NCI-H1105 treated with DMSO at 0.1 percent for 48 hours (cell line): Measurements from ENCODE around the gene ASH1L.

Experiments
- DNase-seq: peaks from one replicate; lab custom pipeline; 2025; lab: John Stamatoyannopoulos, UW

The ASH1L gene

DNA sequence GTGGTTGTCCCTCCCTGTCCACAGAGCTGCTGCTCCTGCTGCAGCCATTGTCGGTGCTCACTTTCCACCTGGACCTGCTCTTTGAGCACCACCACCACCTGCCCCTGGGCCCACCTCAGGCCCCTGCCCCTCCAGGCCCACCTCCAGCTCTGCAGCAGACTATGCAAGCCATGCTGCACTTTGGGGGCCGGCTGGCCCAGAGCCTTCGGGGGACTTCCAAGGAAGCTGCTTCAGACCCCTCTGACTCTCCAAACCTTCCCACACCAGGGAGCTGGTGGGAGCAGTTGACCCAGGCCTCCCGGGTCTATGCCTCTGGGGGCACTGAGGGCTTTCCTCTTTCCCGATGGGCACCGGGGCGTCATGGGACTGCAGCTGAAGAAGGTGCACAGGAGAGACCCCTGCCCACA is 236.0 kb downstream of the ASH1L start:
- DNase-seq: no peak

GRCh38 chr1:155326020-155326526 is 236.5 kb downstream of the ASH1L start:
- DNase-seq: no peak

- DNase-seq: no peak
These were observed 237.1 kb downstream of the ASH1L start for GRCh38 chr1:155325603-155325893.

- DNase-seq: peak; percentile 41
These were observed 237.6 kb downstream of the ASH1L start for GRCh38 chr1:155324717-155325602.

- DNase-seq: peak; percentile 92
These were observed 238.4 kb downstream of the ASH1L start for GRCh38 chr1:155324037-155324716.

DNA sequence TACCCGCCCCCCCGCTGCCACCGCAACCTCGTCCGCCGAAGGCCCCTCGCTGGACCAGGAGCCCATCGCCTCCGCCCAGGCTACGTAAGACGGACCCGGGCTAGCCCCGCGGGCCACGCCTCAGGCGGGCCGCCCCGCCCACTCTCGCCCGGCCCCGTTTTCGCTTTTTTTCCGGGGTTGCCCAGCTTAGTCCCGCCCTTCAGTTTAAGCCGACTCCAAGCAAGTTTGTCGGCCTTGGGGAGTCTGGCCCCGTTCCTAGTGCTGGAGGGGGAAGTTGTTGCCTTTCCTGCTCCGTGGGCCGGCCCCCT is 238.9 kb downstream of the ASH1L start:
- peak; percentile 72 for DNase-seq

DNA sequence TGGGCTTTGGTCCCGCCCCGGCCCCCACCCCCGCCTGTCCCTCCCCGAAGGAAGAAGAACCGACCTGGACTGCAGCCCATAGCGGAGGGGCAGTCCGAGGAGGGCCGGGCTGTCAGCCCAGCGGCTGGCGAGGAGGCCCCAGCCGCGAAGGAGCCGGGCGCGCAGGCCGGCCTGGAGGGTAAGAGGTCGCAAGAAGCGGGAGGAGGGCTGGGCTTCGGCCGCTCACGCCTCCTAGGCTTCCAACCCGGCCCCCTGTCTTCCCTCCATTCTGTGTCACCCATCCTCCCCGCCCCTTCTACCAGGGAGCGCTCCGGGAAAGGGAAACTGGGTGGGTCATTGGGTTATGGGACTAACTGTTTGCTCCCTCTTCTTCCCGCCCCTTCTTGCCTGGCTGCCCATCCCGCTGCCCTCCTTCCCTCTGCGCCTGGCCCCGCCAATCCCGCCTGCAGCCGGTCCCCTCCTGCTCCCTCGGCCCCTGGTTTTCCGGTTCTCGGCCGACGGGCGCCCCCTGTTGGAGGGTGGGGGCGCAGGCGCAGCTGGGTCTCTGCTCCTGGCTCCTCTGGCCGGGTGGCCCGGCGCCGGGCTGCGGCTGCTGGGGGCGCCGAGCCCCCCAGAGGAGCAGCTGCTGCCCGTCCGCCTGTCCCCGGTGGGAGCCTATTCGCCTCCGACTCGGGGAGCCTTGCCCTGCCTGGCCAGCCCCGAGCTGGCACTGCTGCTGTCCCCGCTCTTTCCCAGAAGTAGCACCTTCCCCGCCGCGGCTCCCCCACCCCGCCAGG is 239.5 kb downstream of the ASH1L start:
- peak; percentile 85 for DNase-seq

- DNase-seq: peak; percentile 13
These were observed 240.0 kb downstream of the ASH1L start for GRCh38 chr1:155322571-155322952.

DNA sequence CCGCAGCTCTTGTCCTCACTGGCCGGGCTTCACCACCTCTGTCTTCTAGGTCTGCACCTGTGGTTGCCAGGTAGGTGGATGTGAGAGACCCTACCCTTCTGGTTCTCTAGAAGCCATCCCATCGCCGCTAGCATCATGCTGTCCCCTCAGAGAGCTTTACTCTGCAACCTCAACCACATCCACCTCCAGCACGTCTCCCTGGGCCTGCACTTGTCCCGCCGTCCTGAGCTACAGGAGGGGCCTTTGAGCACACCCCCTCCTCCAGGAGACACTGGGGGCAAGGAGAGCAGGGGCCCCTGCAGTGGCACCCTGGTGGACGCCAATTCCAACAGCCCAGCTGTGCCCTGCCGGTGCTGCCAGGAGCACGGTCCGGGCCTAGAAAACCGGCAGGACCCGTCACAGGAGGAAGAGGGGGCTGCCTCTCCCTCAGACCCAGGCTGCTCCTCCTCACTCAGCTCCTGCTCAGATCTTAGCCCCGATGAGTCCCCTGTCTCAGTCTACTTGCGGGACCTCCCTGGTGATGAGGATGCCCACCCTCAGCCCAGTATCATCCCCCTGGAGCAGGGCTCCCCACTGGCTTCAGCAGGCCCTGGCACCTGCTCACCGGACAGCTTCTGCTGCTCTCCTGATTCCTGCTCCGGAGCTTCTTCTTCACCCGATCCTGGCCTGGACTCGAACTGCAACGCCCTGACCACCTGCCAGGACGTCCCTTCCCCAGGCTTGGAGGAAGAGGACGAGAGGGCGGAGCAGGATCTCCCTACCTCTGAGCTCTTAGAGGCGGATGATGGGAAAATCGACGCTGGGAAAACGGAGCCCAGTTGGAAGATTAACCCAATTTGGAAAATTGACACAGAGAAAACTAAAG is 240.7 kb downstream of the ASH1L start:
- DNase-seq: no peak

DNA sequence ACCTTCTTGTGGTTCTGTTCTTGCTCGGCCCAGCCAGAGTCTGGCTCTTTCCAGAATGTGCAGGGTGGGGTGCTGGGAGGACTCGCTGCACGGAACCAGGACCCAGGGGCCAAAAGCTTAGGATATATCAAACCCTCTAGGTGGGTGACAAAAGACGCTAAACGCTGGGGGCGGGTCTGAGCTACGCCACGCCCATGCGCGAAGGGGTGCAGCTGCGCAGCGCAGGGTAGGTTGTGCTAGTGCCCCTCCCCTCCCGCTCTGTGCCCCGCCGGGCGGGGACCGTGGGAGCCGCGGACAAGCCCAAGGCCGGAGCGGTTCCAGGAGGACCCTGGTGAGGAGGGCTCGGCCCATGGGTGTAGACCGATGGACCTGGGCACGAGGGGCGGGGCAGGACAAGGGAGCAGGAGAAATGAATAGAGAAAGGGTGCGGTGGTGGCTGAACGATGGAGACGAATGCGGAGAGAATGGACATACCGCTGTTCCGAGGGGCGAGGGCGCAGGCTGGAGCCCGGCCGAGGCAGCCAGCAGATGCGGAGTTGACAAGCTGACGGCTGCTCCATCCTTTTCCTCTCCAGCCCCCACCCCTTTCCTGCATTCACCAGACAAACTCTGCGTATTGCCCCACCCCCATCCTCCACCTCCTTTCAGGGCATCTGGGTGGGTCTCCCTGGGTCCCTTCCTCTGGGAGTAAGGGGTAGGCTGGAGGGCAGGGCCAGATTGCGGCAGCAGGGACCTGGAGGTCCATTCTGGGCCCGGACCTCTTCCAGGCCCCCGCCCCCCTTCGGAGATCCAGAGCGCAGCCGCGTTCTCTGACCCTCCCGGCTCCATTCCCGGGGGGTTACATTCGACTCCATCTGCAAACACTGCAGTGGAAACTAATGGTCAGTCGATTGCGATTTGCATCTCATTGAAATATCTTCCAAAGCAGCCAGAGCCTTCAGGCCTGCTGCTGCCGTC is 241.7 kb downstream of the ASH1L start, which contains the start of gene RUSC1:
TSS of gene RUSC1 (plus strand) at position 234 of the 957 bp plus-strand sequence. CDS start 880 bp downstream, outside the sequence.
- DNase-seq: peak; percentile 88

DNA sequence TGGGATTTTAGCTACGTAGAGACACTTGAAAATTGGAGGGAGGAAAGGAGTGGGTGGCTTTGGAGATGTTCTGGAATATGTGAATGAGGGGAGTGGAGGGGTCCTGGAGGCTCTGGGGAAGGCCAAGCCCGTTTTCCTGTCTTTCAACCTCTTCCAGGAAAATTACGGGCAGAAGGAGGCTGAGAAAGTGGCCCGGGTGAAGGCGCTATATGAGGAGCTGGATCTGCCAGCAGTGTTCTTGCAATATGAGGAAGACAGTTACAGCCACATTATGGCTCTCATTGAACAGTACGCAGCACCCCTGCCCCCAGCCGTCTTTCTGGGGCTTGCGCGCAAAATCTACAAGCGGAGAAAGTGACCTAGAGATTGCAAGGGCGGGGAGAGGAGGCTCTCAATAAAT is 242.4 kb downstream of the ASH1L start:
- DNase-seq: no peak

- no peak for DNase-seq
These were observed 243.1 kb downstream of the ASH1L start for GRCh38 chr1:155319536-155319935.

DNA sequence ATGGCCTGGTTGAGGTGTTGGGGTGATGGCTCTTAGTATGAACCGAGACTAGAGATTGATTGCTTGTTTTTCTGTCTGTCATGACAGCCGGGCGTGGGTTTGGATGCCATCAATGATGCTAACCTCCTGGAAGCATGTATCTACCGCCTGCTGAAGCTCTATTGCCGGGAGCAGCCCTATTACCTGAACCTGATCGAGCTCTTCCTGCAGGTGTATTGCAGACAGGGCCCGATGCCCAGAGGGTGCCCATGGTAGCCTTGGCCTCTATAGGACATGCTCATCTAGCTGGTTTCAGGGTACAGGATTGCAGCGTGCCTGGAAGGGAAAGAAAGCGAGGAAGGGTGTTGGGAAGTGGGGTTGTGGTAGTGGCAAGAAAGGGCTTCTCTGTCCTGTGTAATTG is 244.5 kb downstream of the ASH1L start:
- no peak for DNase-seq

- no peak for DNase-seq
These were observed 245.7 kb downstream of the ASH1L start for GRCh38 chr1:155316922-155317321.

GRCh38 chr1:155313261-155313660 is 249.3 kb downstream of the ASH1L start:
- DNase-seq: no peak

DNA sequence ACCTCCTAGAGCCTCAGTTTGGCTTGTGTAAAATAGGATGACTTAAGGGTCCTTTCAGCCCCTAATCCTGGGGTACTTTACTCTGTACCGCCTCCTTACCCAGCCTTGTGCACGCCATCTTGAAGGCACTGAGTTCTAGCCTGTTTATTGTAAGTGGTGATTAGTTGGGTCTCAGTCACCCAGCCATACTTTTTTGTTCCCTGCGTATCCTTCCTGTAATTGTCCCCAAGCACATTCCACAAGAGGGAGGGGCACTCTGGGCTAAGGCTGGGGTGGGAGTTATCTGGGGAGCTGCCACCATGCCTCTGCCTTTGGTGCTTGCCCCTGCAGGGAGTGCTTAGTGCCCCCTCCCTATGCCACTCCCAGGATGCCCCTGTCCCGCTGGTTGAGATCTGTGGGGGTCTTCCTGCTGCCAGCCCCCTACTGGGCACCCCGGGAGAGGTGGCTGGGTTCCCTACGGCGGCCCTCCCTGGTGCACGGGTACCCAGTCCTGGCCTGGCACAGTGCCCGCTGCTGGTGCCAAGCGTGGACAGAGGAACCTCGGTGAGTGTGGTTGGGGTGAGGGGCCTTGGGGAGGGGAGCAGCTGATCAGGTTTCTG is 253.1 kb downstream of the ASH1L start:
- no peak for DNase-seq

DNA sequence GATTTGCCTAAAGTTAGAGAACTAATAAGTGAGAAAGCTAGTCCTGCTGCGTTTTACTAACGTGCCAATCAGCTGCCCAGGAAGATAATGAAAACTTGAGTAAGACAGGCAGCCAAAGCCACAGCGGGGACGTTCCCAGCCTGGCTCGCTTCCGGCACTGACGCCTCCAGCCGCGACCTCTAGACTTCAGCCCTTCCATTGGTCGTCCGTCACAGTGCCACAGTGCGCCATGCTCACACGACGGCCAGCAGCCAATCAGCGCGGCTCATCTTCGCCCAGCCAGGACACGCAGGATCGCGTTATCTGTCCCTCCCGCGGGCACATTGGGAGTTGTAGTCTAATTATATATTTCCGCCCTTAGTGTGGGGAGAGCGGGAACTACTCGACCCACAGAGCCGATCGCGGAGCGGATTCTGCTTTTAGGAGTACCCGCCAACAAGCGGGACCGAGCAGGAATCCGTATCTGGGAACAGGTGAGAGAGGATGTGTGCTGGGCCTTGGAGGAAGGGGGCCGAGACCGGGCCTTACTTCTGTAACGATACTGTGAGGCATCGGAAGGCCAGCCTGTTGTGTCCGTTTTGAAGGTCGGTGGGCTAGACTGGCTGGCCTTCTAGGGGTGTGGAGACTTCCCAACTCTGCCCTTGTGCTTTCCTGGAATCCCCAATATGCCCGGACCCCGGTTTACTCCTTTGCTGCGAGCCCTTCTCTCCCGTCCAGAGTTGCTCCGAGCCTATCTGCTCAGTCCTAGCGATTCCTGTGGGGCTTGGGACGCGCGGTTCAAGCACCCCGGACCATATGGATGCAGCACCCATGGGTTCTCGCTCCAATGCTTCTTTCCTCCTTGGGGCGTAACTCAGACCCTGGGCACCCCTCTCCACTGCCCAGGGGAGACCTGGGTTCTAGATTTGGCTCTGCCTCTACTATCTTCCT is 253.8 kb downstream of the ASH1L start, which contains the start of gene FDPS:
TSS of gene FDPS (plus strand) at position 374 of the 930 bp plus-strand sequence. CDS start 924 bp downstream, outside the sequence.
- DNase-seq: peak; percentile 99

DNA sequence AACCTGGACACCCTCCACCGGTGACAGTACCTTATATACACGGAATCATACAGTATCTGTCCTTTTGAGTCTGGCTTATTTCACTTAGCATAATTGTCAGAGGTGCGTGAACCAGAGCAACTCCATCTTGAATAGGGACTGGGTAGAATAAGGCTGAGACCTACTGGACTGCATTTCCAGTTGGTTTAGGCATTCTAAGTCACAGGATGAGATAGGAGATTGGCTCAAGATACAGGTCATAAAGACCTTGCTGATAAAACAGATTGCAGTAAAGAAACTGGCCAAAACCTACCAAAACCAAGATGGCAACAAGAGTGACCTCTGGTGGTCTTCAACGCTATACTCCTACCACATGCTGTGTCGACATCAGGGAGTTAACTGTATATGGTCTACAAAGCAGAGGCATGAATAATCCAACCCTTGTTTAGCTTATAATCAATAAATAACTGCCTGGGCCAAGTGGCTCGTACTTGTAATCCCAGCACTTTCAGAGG is 255.3 kb downstream of the ASH1L start:
- DNase-seq: peak; percentile 32
